GM12878 (cell line): Measurements from ENCODE around the gene PTPN22. TPM values are rescaled to one million over a fixed set of nuclear protein-coding genes. Genes with fewer than 3 reads are reported as not detected.
A peak's percentile ranks its signal among the peaks of the same experiment; 100 is the strongest.

Experiments used
- ATAC-seq: fragments of 200-7000 bp; cut with Tn5 transposase; 3 replicates; pipeline ENCODE4 v1.9.1; 2020; ENCODE audit warnings: mild to moderate bottlenecking, moderate library complexity
- BruUV-seq: library from RNA; stranded (reverse); fragments of 400-500 nt; replicated peaks from 2 replicates; lab custom pipeline; 2021; lab: Mats Ljungman, UMichigan
- CTCF ChIA-PET: fragments of 300-600 bp; sonication (Branson Sonifier 250); formaldehyde crosslinking; extraction: SDS; loops from one replicate; lab custom pipeline; 2021; ENCODE audit warnings: inconsistent platforms; lab: Yijun Ruan, JAX
- POLR2A ChIA-PET: fragments of 350-600 bp; formaldehyde crosslinking; extraction: SDS; loops from one replicate; lab custom pipeline; 2021; ENCODE audit warnings: inconsistent platforms; lab: Charles Lee
- RAD21 ChIA-PET: fragments of 300-600 bp; sonication (Branson Sonifier 250); formaldehyde crosslinking; loops from one replicate; lab custom pipeline; 2023; ENCODE audit warnings: antibody characterized with exemption; ENCODE audit not compliant: unreplicated experiment; lab: Charles Lee
- SMC1A ChIA-PET: fragments of 300-600 bp; sonication (Branson Sonifier 250); formaldehyde crosslinking; loops from one replicate; lab custom pipeline; 2023; ENCODE audit not compliant: unreplicated experiment, uncharacterized antibody; lab: Charles Lee
- DNase-seq: peaks from one replicate; pipeline ENCODE4 v3.0.0-alpha.2; 2011; ENCODE audit warnings: low read depth, low spot score
- FAIRE-seq: peaks from 3 replicates; lab custom pipeline; 2011; peaks lifted over from hg19 to GRCh38; lab: Jason Lieb, UNC
- H2AFZ ChIP-seq: 2 replicates; pipeline ENCODE4 v1.6.0; 2011; ENCODE audit warnings: low read depth, low read length, control low read depth; ENCODE audit not compliant: control insufficient read depth
- H3K27ac ChIP-seq: 2 replicates; pipeline ENCODE4 v1.5.1; 2011; ENCODE audit warnings: control low read depth; ENCODE audit not compliant: control insufficient read depth, insufficient read depth
- H3K27me3 ChIP-seq, 2 experiments: replicated peaks in 1 of 2; 2 replicates each; pipeline versions ENCODE4 v1.6.0 to v1.6.1; 2011; ENCODE audit warnings: low read length in 1 of 2; ENCODE audit not compliant: control insufficient read depth in 2 of 2, insufficient read depth in 2 of 2
- H3K36me3 ChIP-seq, 2 experiments: 2 replicates each; pipeline ENCODE4 v1.5.1; 2011; ENCODE audit warnings: low read length in 1 of 2; ENCODE audit not compliant: control insufficient read depth in 2 of 2, insufficient read depth in 2 of 2
- H3K4me1 ChIP-seq: 2 replicates; pipeline ENCODE4 v1.6.1; 2011; ENCODE audit warnings: mild to moderate bottlenecking, low read length, moderate library complexity, mixed read lengths; ENCODE audit not compliant: control insufficient read depth, insufficient read depth
- H3K4me2 ChIP-seq: 2 replicates; pipeline ENCODE4 v1.6.0; 2011; ENCODE audit warnings: control low read depth; ENCODE audit not compliant: control insufficient read depth, insufficient read depth
- H3K4me3 ChIP-seq: fragments of 200-600 bp; sonication (generic); 2 replicates; pipeline ENCODE4 v1.5.1; 2016
- H3K79me2 ChIP-seq: 2 replicates; pipeline ENCODE4 v1.6.0; 2011; ENCODE audit warnings: low read length; ENCODE audit not compliant: control insufficient read depth, insufficient read depth
- H3K9ac ChIP-seq: 2 replicates; pipeline ENCODE4 v1.8.0; 2011; ENCODE audit warnings: low read length, control low read depth, mixed read lengths; ENCODE audit not compliant: control insufficient read depth, insufficient read depth
- H3K9me3 ChIP-seq: replicated peaks from 3 replicates; pipeline ENCODE4 v1.5.1; 2011; ENCODE audit warnings: mild to moderate bottlenecking, low read length; ENCODE audit not compliant: control insufficient read depth, insufficient read depth
- H4K20me1 ChIP-seq: 2 replicates; pipeline ENCODE4 v1.6.0; 2011; ENCODE audit not compliant: control insufficient read depth, insufficient read depth
- E2F4 ChIP-seq: IDR thresholded peaks from 2 replicates; pipeline ENCODE4 v1.6.1; 2012; ENCODE audit warnings: low read depth, low read length, improper control_type of control experiment
- EZH2 ChIP-seq: IDR thresholded peaks from 2 replicates; pipeline ENCODE4 v1.6.1; 2012; ENCODE audit warnings: low read depth, mild to moderate bottlenecking, control low read depth, inconsistent platforms, low read length, borderline replicate concordance; ENCODE audit not compliant: control insufficient read depth
- JUND ChIP-seq: IDR thresholded peaks from 2 replicates; pipeline ENCODE4 v1.6.1; 2012; ENCODE audit warnings: low read depth, mild to moderate bottlenecking, low read length, improper control_type of control experiment, moderate library complexity
- MEF2B ChIP-seq: fragments of 450-650 bp; IDR thresholded peaks from 2 replicates; pipeline ENCODE4 v1.6.1; 2018; ENCODE audit warnings: mild to moderate bottlenecking, moderate library complexity; ENCODE audit not compliant: partially characterized antibody, poor library complexity, severe bottlenecking
- MTA3 ChIP-seq: IDR thresholded peaks from 2 replicates; pipeline ENCODE4 v1.6.1; 2012; ENCODE audit warnings: low read length, inconsistent platforms, borderline replicate concordance
- MXI1 ChIP-seq: fragments of 150-350 bp; IDR thresholded peaks from 2 replicates; pipeline ENCODE4 v1.6.1; 2011; ENCODE audit warnings: low read depth, mild to moderate bottlenecking, inconsistent platforms, low read length, improper control_type of control experiment
- RAD51 ChIP-seq: fragments of 450-650 bp; IDR thresholded peaks from 2 replicates; pipeline ENCODE4 v1.6.1; 2016; ENCODE audit warnings: moderate library complexity, mild to moderate bottlenecking, inconsistent platforms
- RB1 ChIP-seq: fragments of 450-650 bp; formaldehyde crosslinking; IDR thresholded peaks from 2 replicates; pipeline ENCODE4 v1.6.1; 2017; ENCODE audit warnings: mild to moderate bottlenecking, borderline replicate concordance
- SIX5 ChIP-seq: IDR thresholded peaks from 2 replicates; pipeline ENCODE4 v1.6.1; 2011; ENCODE audit warnings: mild to moderate bottlenecking, low read depth, low read length, moderate library complexity; ENCODE audit not compliant: severe bottlenecking
- SMAD1 ChIP-seq: fragments of 450-650 bp; IDR thresholded peaks from 2 replicates; pipeline ENCODE4 v1.6.1; 2018; ENCODE audit warnings: mild to moderate bottlenecking, low read depth; ENCODE audit not compliant: partially characterized antibody
- SPI1 ChIP-seq: IDR thresholded peaks from 2 replicates; pipeline ENCODE4 v1.6.1; 2011; ENCODE audit warnings: low read depth, mild to moderate bottlenecking, low read length, moderate library complexity, borderline replicate concordance; ENCODE audit not compliant: insufficient read depth
- STAT3 ChIP-seq: IDR thresholded peaks from 2 replicates; pipeline ENCODE4 v1.6.1; 2011; ENCODE audit warnings: low read depth, low read length, improper control_type of control experiment
- TARDBP ChIP-seq: IDR thresholded peaks from 2 replicates; pipeline ENCODE4 v1.6.1; 2016; ENCODE audit warnings: borderline replicate concordance
- TCF12 ChIP-seq: IDR thresholded peaks from 2 replicates; pipeline ENCODE4 v1.6.1; 2011; ENCODE audit warnings: low read depth, mild to moderate bottlenecking, low read length
- USF2 ChIP-seq: IDR thresholded peaks from 2 replicates; pipeline ENCODE4 v1.6.1; 2011; ENCODE audit warnings: low read depth, low read length, improper control_type of control experiment, borderline replicate concordance
- ZZZ3 ChIP-seq: IDR thresholded peaks from 2 replicates; pipeline ENCODE4 v1.6.1; 2011; ENCODE audit warnings: low read depth; ENCODE audit not compliant: control insufficient read depth, insufficient read length
- WGBS: methylation state at CpG from one replicate; pipeline ENCODE4 v1.1.6; 2016; ENCODE audit warnings: low lambda C conversion rate; ENCODE audit not compliant: insufficient replicate concordance, insufficient coverage; ENCODE audit errors: missing lambda C conversion rate; 5-methylcytosine and 5-hydroxymethylcytosine counted together
- in situ Hi-C: fragments of 300-500 bp; cut with MboI; formaldehyde crosslinking; loops from 9 replicates; pipeline ENCODE4 v1.14.3; 2018; ENCODE audit warnings: mixed read lengths
- intact Hi-C: fragments of 100-400 bp; cut with micrococcal nuclease; formaldehyde crosslinking; loops from one replicate; pipeline ENCODE4 v1.14.2; 2022; ENCODE audit not compliant: unreplicated experiment
- polyA plus RNA-seq, 11 experiments: library from polyadenylated mRNA; depleted of rRNA in 4 of 11; unstranded in 6 of 11; stranded (reverse) in 5 of 11; fragments of >200 nt; fragmentation: Nextera tagmentation in 4 of 11; fragmentation: Illumina TruSeq in 1 of 11; extraction: Ambion mirVana in 4 of 11; extraction: Trizol in 1 of 11; gene quantifications; 1 replicate in 1 of 11; 2 replicates in 10 of 11; pipeline versions ENCODE4 v1.2.1 to v1.2.3, GENCODE V29; 2011 to 2016; ENCODE audit warnings: inconsistent platforms in 2 of 11, missing spikeins in 2 of 11, low read depth in 1 of 11
- total RNA-seq, 4 experiments: library from RNA; depleted of rRNA in 3 of 4; stranded (reverse); fragments of >200 nt in 3 of 4; fragmentation: Illumina TruSeq in 1 of 4; extraction: Trizol in 1 of 4; gene quantifications; 2 replicates each; pipeline versions ENCODE4 v1.2.1 to v1.2.3, GENCODE V29; 2013 to 2021
- TF ChIP-seq, protein P1 (sequence below): fragments of 450-650 bp; IDR thresholded peaks from 2 replicates; pipeline ENCODE4 v1.6.1; 2014; ENCODE audit warnings: mild to moderate bottlenecking

The PTPN22 gene
- total and polyA plus RNA-seq, 10 of the 15 experiments (the other 5 are each of a cell fraction or from before 2014, with no cell fraction given): 22.8 to 65.1 (median 44.9) TPM

- Histone ChIP-seq H3K4me3 (no peak overlapping the region), H3K4me2 (no peak overlapping the region), H3K27ac (no peak overlapping the region), H2AFZ (no peak overlapping the region), H3K36me3 (peaks cover 4 to 8% of the 10 kb centered on the region in 2 experiments), H3K9me3 (no peaks in the 10 kb centered on the region), H3K9ac (no peak overlapping the region), H3K79me2 (no peaks in the 10 kb centered on the region; the same call in 1 of the 2 replicates), H3K4me1 (no peaks in the 10 kb centered on the region), H4K20me1 (no peaks in the 10 kb centered on the region), H3K27me3 (no peaks in the 10 kb centered on the region)
- WGBS: 98% methylated on average over 2 of the region's 2 CpGs
- no TSS peak for BruUV-seq
- in situ Hi-C loops: no loop called here
- ChIA-PET POLR2A (no interaction called here), CTCF (no interaction called here), RAD21 (no interaction called here), SMC1A (interaction anchor here (1.1 kb wide), 1 partner anchor 23 kb away, joined by 4 read pairs; no protein-coding TSS in a partner anchor)
- FAIRE-seq (peak; percentile 38), ATAC-seq (no peak), DNase-seq (no peak)
- intact Hi-C loops: no loop called here
- TF ChIP-seq E2F4 (no peak), MEF2B (no peak), RAD51 (no peak), SPI1 (no peak), SMAD1 (no peak), ZZZ3 (no peak), USF2 (no peak), TARDBP (no peak), MTA3 (no peak), STAT3 (no peak), EZH2 (no peak), JUND (no peak), RB1 (no peak), MXI1 (no peak), SIX5 (no peak), TCF12 (no peak)
- TF ChIP-seq, protein P1, sequence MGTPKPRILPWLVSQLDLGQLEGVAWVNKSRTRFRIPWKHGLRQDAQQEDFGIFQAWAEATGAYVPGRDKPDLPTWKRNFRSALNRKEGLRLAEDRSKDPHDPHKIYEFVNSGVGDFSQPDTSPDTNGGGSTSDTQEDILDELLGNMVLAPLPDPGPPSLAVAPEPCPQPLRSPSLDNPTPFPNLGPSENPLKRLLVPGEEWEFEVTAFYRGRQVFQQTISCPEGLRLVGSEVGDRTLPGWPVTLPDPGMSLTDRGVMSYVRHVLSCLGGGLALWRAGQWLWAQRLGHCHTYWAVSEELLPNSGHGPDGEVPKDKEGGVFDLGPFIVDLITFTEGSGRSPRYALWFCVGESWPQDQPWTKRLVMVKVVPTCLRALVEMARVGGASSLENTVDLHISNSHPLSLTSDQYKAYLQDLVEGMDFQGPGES: no peak
Measured at GRCh38 chr1:113765306-113766230, 105.9 kb downstream of the PTPN22 start.
